Hepatocyte (in vitro differentiated cells): Measurements from ENCODE around the gene TAAR1. TPM values are rescaled to one million over a fixed set of nuclear protein-coding genes. Genes with fewer than 3 reads are reported as not detected.
A peak's percentile ranks its signal among the peaks of the same experiment; 100 is the strongest.

Source experiments
- DNase-seq: peaks from one replicate; pipeline ENCODE4 v3.0.0-alpha.2; 2016; ENCODE audit warnings: low spot score
- H2AFZ ChIP-seq: fragments of 200-600 bp; sonication (generic); 2 replicates; pipeline ENCODE4 v1.6.0; 2016; ENCODE audit warnings: antibody characterized with exemption, mild to moderate bottlenecking
- H3K27ac ChIP-seq: fragments of 200-600 bp; sonication (generic); 2 replicates; pipeline ENCODE4 v1.5.1; 2016; ENCODE audit warnings: mild to moderate bottlenecking
- H3K27me3 ChIP-seq: fragments of 200-600 bp; sonication (generic); 2 replicates; pipeline ENCODE4 v1.6.1; 2016
- H3K36me3 ChIP-seq: fragments of 200-600 bp; sonication (generic); replicated peaks from 2 replicates; pipeline ENCODE4 v1.5.1; 2016; ENCODE audit warnings: low read depth; ENCODE audit not compliant: insufficient read depth
- H3K4me1 ChIP-seq: fragments of 200-600 bp; sonication (generic); 2 replicates; pipeline ENCODE4 v1.5.1; 2016; ENCODE audit warnings: mild to moderate bottlenecking, moderate library complexity; ENCODE audit not compliant: insufficient read depth
- H3K4me2 ChIP-seq: fragments of 200-600 bp; sonication (generic); 2 replicates; pipeline ENCODE4 v1.6.0; 2016
- H3K4me3 ChIP-seq: fragments of 200-600 bp; sonication (generic); 2 replicates; pipeline ENCODE4 v1.5.1; 2016; ENCODE audit warnings: mild to moderate bottlenecking
- H3K79me2 ChIP-seq: fragments of 200-600 bp; sonication (generic); 2 replicates; pipeline ENCODE4 v1.6.0; 2017; ENCODE audit warnings: mild to moderate bottlenecking
- H3K9me2 ChIP-seq: fragments of 200-600 bp; sonication (generic); replicated peaks from 2 replicates; pipeline ENCODE4 v1.6.0; 2017; ENCODE audit warnings: mild to moderate bottlenecking; ENCODE audit not compliant: insufficient read depth
- H3K9me3 ChIP-seq: fragments of 200-600 bp; sonication (generic); 2 replicates; pipeline ENCODE4 v1.5.1; 2016; ENCODE audit warnings: low read depth, mild to moderate bottlenecking
- H4K20me1 ChIP-seq: fragments of 200-600 bp; sonication (generic); 2 replicates; pipeline ENCODE4 v1.6.0; 2016; ENCODE audit warnings: mild to moderate bottlenecking; ENCODE audit not compliant: insufficient read depth, poor library complexity, severe bottlenecking
- CTCF ChIP-seq: fragments of 200-600 bp; sonication (generic); IDR thresholded peaks from 2 replicates; pipeline ENCODE4 v1.5.1; 2016; ENCODE audit warnings: antibody characterized with exemption, mild to moderate bottlenecking; ENCODE audit not compliant: poor library complexity
- EZH2 ChIP-seq: fragments of 200-600 bp; sonication (generic); IDR thresholded peaks from 2 replicates; pipeline ENCODE4 v1.6.1; 2016; ENCODE audit warnings: antibody characterized with exemption, mild to moderate bottlenecking, borderline replicate concordance
- EZH2phosphoT487 ChIP-seq: fragments of 200-600 bp; sonication (generic); IDR thresholded peaks from one replicate; pipeline ENCODE4 v1.6.1; 2018; ENCODE audit warnings: antibody characterized with exemption, mild to moderate bottlenecking, low read depth, moderate library complexity; ENCODE audit not compliant: unreplicated experiment, severe bottlenecking
- WGBS: methylation state at CpG from one replicate; pipeline ENCODE4 v1.1.6; 2016; ENCODE audit warnings: low lambda C conversion rate; ENCODE audit errors: missing lambda C conversion rate; 5-methylcytosine and 5-hydroxymethylcytosine counted together
- polyA plus RNA-seq: library from polyadenylated mRNA; unstranded; fragments of >200 nt; fragmentation: Nextera tagmentation; extraction: Ambion mirVana; gene quantifications from 2 replicates; pipeline ENCODE4 v1.2.1, GENCODE V29; 2016
- total RNA-seq: library from RNA; depleted of rRNA; stranded (reverse); fragments of >200 nt; gene quantifications from 2 replicates; pipeline ENCODE4 v1.2.3, GENCODE V29; 2014

The TAAR1 gene
- total and polyA plus RNA-seq, 2 experiments from 2014 or later = not detected

- no peaks in the 10 kb centered on the region for H3K9me3 ChIP-seq
- no peak overlapping the region for H3K4me3 ChIP-seq
- H3K27ac ChIP-seq = no peak overlapping the region
- TF ChIP-seq EZH2 (no peak), CTCF (no peak), EZH2phosphoT487 (no peak)
- H3K9me2 ChIP-seq = no peaks in the 10 kb centered on the region
- no peaks in the 10 kb centered on the region for H3K79me2 ChIP-seq
- H2AFZ ChIP-seq = no peak overlapping the region
- no peak overlapping the region for H3K4me2 ChIP-seq
- no peaks in the 10 kb centered on the region for H3K27me3 ChIP-seq
- 88% methylated on average over 10 of the region's 10 CpGs for WGBS
- no peaks in the 10 kb centered on the region for H3K36me3 ChIP-seq
- H3K4me1 ChIP-seq = peaks cover 9% of the 10 kb centered on the region
- no peak for DNase-seq
- H4K20me1 ChIP-seq = no peaks in the 10 kb centered on the region
Observed at GRCh38 chr6:132673376-132674094, 14.6 kb upstream of the TAAR1 start.

GRCh38 chr6:132671295-132671694, 12.3 kb upstream of the TAAR1 start:
- H3K4me2 ChIP-seq = peak overlapping the region; percentile 43
- TF ChIP-seq EZH2 (no peak), EZH2phosphoT487 (no peak), CTCF (no peak)
- H3K9me3 ChIP-seq = no peaks in the 10 kb centered on the region
- no peaks in the 10 kb centered on the region for H3K36me3 ChIP-seq
- H3K27ac ChIP-seq = peak overlapping the region; percentile 1
- peak; percentile 14 for DNase-seq
- H3K79me2 ChIP-seq = no peaks in the 10 kb centered on the region
- no peaks in the 10 kb centered on the region for H3K27me3 ChIP-seq
- H3K4me3 ChIP-seq = no peak overlapping the region
- no peaks in the 10 kb centered on the region for H4K20me1 ChIP-seq
- no peaks in the 10 kb centered on the region for H3K9me2 ChIP-seq
- 64% methylated on average over 1 of the region's 1 CpG for WGBS
- peaks cover 9% of the 10 kb centered on the region for H3K4me1 ChIP-seq
- H2AFZ ChIP-seq = no peak overlapping the region

- no peaks in the 10 kb centered on the region for H3K79me2 ChIP-seq
- peak overlapping the region; percentile 69 for H2AFZ ChIP-seq
- DNase-seq = peak; percentile 72
- 30% methylated on average over 4 of the region's 4 CpGs for WGBS
- H4K20me1 ChIP-seq = no peaks in the 10 kb centered on the region
- TF ChIP-seq EZH2phosphoT487 (no peak), CTCF (peak; percentile 70)
- H3K36me3 ChIP-seq = no peaks in the 10 kb centered on the region
- H3K27ac ChIP-seq = peak overlapping the region; percentile 51
- H3K4me1 ChIP-seq = peaks cover 9% of the 10 kb centered on the region
- H3K27me3 ChIP-seq = no peaks in the 10 kb centered on the region
- H3K4me3 ChIP-seq = no peak overlapping the region
- H3K9me3 ChIP-seq = no peaks in the 10 kb centered on the region
- peak overlapping the region; percentile 47 for H3K4me2 ChIP-seq
- H3K9me2 ChIP-seq = no peaks in the 10 kb centered on the region
Observed at GRCh38 chr6:132669690-132670291, 10.8 kb upstream of the TAAR1 start.
